Coronary artery (tissue), 2 donors: Measurements from ENCODE around the gene POLR3E.

Experiments
- DNase-seq: peaks from one replicate; pipeline ENCODE4 v3.0.0-alpha.2; 2017; ENCODE audit warnings: low spot score
- H3K27ac ChIP-seq, 2 donors: fragments of 200-600 bp; sonication (generic); one replicate each; pipeline ENCODE4 v1.5.1; 2016 to 2019
- H3K4me3 ChIP-seq: fragments of 200-600 bp; sonication (generic); 2 replicates; pipeline ENCODE4 v1.5.1; 2016; ENCODE audit warnings: mild to moderate bottlenecking, moderate library complexity
- TF ChIP-seq, protein P1 (sequence below): fragments of 200-600 bp; sonication (generic); IDR thresholded peaks from one replicate; pipeline ENCODE4 v1.5.1; 2019; ENCODE audit warnings: antibody characterized with exemption

Gene POLR3E

GRCh38 chr16:22327446-22327775 is 30.2 kb downstream of the POLR3E start:
- no peak for DNase-seq
- Histone ChIP-seq H3K4me3 (no peak overlapping the region), H3K27ac (no peak overlapping the region)
- TF ChIP-seq, protein P1, sequence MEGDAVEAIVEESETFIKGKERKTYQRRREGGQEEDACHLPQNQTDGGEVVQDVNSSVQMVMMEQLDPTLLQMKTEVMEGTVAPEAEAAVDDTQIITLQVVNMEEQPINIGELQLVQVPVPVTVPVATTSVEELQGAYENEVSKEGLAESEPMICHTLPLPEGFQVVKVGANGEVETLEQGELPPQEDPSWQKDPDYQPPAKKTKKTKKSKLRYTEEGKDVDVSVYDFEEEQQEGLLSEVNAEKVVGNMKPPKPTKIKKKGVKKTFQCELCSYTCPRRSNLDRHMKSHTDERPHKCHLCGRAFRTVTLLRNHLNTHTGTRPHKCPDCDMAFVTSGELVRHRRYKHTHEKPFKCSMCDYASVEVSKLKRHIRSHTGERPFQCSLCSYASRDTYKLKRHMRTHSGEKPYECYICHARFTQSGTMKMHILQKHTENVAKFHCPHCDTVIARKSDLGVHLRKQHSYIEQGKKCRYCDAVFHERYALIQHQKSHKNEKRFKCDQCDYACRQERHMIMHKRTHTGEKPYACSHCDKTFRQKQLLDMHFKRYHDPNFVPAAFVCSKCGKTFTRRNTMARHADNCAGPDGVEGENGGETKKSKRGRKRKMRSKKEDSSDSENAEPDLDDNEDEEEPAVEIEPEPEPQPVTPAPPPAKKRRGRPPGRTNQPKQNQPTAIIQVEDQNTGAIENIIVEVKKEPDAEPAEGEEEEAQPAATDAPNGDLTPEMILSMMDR: no peak

- DNase-seq: no peak
- Histone ChIP-seq H3K27ac (no peak overlapping the region), H3K4me3 (no peak overlapping the region)
- TF ChIP-seq, protein P1: no peak
These were observed 31.0 kb downstream of the POLR3E start for GRCh38 chr16:22328081-22328725.

- TF ChIP-seq, protein P1: no peak
- no peak overlapping the region for H3K4me3 ChIP-seq
- DNase-seq: no peak
- no peak overlapping the region for H3K27ac ChIP-seq
These were observed 32.0 kb downstream of the POLR3E start for GRCh38 chr16:22329199-22329695.

GRCh38 chr16:22330326-22330725 is 33.1 kb downstream of the POLR3E start:
- Histone ChIP-seq H3K4me3 (no peak overlapping the region), H3K27ac (no peak overlapping the region)
- no peak for DNase-seq
- TF ChIP-seq, protein P1: no peak

GRCh38 chr16:22333457-22333994 is 36.3 kb downstream of the POLR3E start:
- no peak for DNase-seq
- no peak overlapping the region for H3K4me3 ChIP-seq
- TF ChIP-seq, protein P1: no peak
- H3K27ac ChIP-seq: no peak overlapping the region

DNA sequence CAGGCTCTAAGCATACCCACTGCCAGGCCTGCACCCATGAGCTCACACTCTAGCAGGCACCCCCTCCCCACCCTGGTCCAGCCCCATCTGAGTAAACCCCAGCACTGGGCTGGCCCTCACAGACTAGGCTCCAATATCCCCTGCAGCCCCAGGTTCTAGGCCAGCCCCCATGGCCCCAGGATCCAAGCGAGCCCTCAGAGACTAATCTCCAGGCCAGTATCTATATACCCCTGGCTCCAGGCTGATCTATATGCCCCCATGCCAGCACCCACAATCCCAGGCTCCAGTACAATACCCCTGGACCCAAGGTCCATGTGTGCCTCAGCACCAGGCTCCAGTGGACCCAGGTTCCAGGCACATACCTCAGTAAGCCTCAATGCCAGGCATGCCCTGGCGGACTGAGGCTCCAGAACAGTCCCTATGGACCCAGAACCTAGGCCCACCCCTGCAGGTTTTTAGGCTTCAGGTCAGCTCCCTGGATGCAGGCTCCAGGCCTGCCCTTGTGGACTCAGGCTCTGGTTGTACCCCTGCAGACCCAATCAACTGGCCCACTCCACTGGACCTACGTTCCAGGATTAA is 38.5 kb downstream of the POLR3E start:
- Histone ChIP-seq H3K27ac (no peak overlapping the region), H3K4me3 (no peak overlapping the region)
- TF ChIP-seq, protein P1: no peak
- no peak for DNase-seq

GRCh38 chr16:22336581-22336980 is 39.4 kb downstream of the POLR3E start:
- no peak overlapping the region for H3K27ac ChIP-seq
- DNase-seq: no peak
- H3K4me3 ChIP-seq: no peak overlapping the region
- TF ChIP-seq, protein P1: no peak
